Germinal center (tissue), 1 donor: Measurements from ENCODE around the gene C13orf42.

ENCODE experiments used
- DNase-seq: peaks from one replicate; pipeline ENCODE4 v3.0.0; 2012; ENCODE audit warnings: mixed read lengths, low spot score

The C13orf42 gene

GRCh38 chr13:51033421-51034185 lies 77.5 kb downstream of the C13orf42 start:
- DNase-seq: no peak

- no peak for DNase-seq
Observed at GRCh38 chr13:51032831-51033230, 78.2 kb downstream of the C13orf42 start.
